ENCODE results near the gene SFXN3. TPM values are rescaled to one million over a fixed set of nuclear protein-coding genes. Genes with fewer than 3 reads are reported as not detected.
A peak's percentile ranks its signal among the peaks of the same experiment; 100 is the strongest.

Gene SFXN3
- total RNA-seq, 1 donor from 2014 or later: 81.0 TPM

DNA sequence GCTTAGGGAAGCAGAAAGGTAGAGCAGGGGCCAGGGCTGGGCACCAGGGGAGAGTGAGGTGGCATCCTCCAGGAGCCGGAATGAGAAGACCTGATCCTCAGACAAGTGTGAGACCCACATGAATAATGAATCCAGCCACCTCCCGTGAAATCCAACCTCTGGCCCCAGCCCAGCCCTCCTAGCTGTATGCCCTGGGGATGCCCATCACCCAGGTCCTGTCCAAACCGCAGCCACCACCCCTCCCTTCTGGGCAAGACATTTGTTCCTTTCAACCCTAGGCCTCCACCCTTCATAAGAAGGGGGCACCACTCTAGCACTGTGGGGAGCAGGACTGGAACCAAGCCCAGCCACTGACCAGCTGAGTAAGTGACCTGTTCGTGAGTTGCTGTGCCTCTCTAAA is 9.8 kb upstream of the SFXN3 start:
- no peak for DNase-seq (ENCODE audit: extremely low spot score, unreplicated experiment)
- Mint-ChIP-seq H3K36me3 (ENCODE audit: unreplicated experiment) (no peaks in the 10 kb centered on the region), H3K9me3 (ENCODE audit: unreplicated experiment) (no peaks in the 10 kb centered on the region), H3K4me3 (ENCODE audit: unreplicated experiment) (no peak overlapping the region), H3K4me1 (ENCODE audit: unreplicated experiment) (peaks cover 10% of the 10 kb centered on the region), H3K27me3 (ENCODE audit: unreplicated experiment) (no peaks in the 10 kb centered on the region), H3K27ac (ENCODE audit: unreplicated experiment) (no peak overlapping the region)
- TF ChIP-seq, protein P1, sequence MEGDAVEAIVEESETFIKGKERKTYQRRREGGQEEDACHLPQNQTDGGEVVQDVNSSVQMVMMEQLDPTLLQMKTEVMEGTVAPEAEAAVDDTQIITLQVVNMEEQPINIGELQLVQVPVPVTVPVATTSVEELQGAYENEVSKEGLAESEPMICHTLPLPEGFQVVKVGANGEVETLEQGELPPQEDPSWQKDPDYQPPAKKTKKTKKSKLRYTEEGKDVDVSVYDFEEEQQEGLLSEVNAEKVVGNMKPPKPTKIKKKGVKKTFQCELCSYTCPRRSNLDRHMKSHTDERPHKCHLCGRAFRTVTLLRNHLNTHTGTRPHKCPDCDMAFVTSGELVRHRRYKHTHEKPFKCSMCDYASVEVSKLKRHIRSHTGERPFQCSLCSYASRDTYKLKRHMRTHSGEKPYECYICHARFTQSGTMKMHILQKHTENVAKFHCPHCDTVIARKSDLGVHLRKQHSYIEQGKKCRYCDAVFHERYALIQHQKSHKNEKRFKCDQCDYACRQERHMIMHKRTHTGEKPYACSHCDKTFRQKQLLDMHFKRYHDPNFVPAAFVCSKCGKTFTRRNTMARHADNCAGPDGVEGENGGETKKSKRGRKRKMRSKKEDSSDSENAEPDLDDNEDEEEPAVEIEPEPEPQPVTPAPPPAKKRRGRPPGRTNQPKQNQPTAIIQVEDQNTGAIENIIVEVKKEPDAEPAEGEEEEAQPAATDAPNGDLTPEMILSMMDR (IDR thresholded peaks at IDR 0.05): no peak

DNA sequence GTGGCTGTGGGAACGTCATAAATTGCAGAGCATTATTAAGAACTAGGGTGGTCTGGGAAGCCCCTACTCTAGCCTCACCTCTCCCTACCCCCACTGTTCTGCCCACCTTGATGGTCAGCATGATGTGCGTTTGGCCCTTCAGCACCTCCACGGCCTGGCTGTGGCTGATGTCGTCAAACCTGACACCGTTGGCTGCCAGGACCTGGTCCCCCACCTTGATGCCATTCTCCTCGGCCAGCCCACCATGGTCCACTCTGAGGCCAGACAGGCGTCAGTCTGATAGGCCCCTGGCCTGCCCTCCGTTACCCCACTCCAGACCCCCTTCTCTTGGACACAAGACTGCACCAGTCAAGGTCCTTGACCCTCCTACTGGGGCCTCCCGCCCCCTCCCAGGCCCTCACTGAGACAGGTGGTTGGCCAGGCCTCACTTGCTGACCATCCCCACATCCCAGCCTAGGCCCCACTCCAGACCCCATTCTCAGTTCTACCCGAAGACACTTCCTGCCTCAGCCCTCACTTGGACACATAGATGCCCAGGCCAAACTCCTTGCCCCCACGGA is 9.3 kb upstream of the SFXN3 start:
- TF ChIP-seq, protein P1 (IDR thresholded peaks at IDR 0.05): no peak
- H3K27me3 Mint-ChIP-seq (ENCODE audit: unreplicated experiment): no peaks in the 10 kb centered on the region
- DNase-seq (ENCODE audit: extremely low spot score, unreplicated experiment): peak; percentile 80
- H3K36me3 Mint-ChIP-seq (ENCODE audit: unreplicated experiment): no peaks in the 10 kb centered on the region
- no peak overlapping the region for H3K27ac Mint-ChIP-seq (ENCODE audit: unreplicated experiment)
- H3K4me3 Mint-ChIP-seq (ENCODE audit: unreplicated experiment): no peak overlapping the region
- H3K4me1 Mint-ChIP-seq (ENCODE audit: unreplicated experiment): peaks cover 10% of the 10 kb centered on the region
- H3K9me3 Mint-ChIP-seq (ENCODE audit: unreplicated experiment): no peaks in the 10 kb centered on the region

GRCh38 chr10:101022967-101023705 is 7.9 kb upstream of the SFXN3 start:
- Mint-ChIP-seq H3K9me3 (ENCODE audit: unreplicated experiment) (no peaks in the 10 kb centered on the region), H3K36me3 (ENCODE audit: unreplicated experiment) (no peaks in the 10 kb centered on the region), H3K4me3 (ENCODE audit: unreplicated experiment) (no peak overlapping the region), H3K27me3 (ENCODE audit: unreplicated experiment) (no peaks in the 10 kb centered on the region), H3K4me1 (ENCODE audit: unreplicated experiment) (peaks cover 10% of the 10 kb centered on the region), H3K27ac (ENCODE audit: unreplicated experiment) (no peak overlapping the region)
- DNase-seq (ENCODE audit: extremely low spot score, unreplicated experiment): no peak
- TF ChIP-seq, protein P1 (IDR thresholded peaks at IDR 0.05): no peak

DNA sequence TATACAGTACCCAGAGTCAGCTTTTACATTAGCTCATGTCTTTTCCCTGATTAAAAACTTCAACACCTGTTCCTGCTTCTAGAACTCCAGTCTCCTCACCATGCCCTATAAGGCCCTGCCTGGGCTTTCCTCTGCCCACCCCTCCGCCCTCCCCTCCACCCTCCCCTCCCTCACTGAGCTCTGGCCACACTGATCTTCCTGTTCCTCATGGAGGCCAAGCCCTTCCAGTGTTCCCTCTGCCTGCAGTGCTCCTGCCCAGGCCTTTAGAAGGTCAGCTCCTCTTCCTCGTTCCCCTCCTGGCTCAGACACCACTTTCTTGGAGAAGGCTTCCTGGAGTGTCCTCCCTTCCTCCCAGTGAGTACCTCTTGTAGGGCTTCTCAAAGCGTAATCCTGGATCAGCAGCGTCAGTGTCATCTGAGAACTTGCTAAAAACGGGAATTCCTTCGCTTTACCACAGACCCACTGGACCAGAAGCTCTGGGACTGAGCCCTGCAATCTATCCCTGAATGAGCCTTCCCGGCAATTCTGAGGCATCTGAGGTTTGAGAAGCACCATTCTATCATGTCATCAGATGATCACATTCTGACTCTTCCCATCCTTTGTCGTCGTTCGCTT is 3.8 kb upstream of the SFXN3 start:
- TF ChIP-seq, protein P1 (IDR thresholded peaks at IDR 0.05): no peak
- H3K36me3 Mint-ChIP-seq (ENCODE audit: unreplicated experiment): no peaks in the 10 kb centered on the region
- H3K27ac Mint-ChIP-seq (ENCODE audit: unreplicated experiment): no peak overlapping the region
- H3K4me1 Mint-ChIP-seq (ENCODE audit: unreplicated experiment): peaks cover 8% of the 10 kb centered on the region
- no peaks in the 10 kb centered on the region for H3K9me3 Mint-ChIP-seq (ENCODE audit: unreplicated experiment)
- H3K27me3 Mint-ChIP-seq (ENCODE audit: unreplicated experiment): no peaks in the 10 kb centered on the region
- no peak overlapping the region for H3K4me3 Mint-ChIP-seq (ENCODE audit: unreplicated experiment)
- no peak for DNase-seq (ENCODE audit: extremely low spot score, unreplicated experiment)

Measured in osteocyte (in vitro differentiated cells).